WTC11 (cell line): ENCODE results near the gene KYNU. TPM values are rescaled to one million over a fixed set of nuclear protein-coding genes. Genes with fewer than 3 reads are reported as not detected.

ENCODE experiments used
- ATAC-seq: fragments of 200-7000 bp; cut with Tn5 transposase; 2 replicates; pipeline ENCODE4 v1.10.0; 2021; ENCODE audit warnings: mild to moderate bottlenecking, moderate library complexity
- CTCF ChIA-PET: fragments of 300-600 bp; sonication (Branson Sonifier 250); formaldehyde crosslinking; loops from one replicate; lab custom pipeline; 2021; ENCODE audit warnings: antibody characterized with exemption; lab: Charles Lee
- POLR2A ChIA-PET: fragments of 350-600 bp; sonication (Branson Sonifier 250); formaldehyde crosslinking; loops from one replicate; lab custom pipeline; 2021; ENCODE audit warnings: antibody characterized with exemption; lab: Charles Lee
- DNase-seq: peaks from one replicate; pipeline ENCODE4 v3.0.0; 2021; ENCODE audit warnings: low spot score
- H3K27ac Mint-ChIP-seq: 2 replicates; pipeline ENCODE4 v1.8.0; 2021; ENCODE audit warnings: mixed read lengths
- H3K27me3 Mint-ChIP-seq: 2 replicates; pipeline ENCODE4 v1.8.0; 2021; ENCODE audit warnings: low read depth, mild to moderate bottlenecking, moderate library complexity, mixed read lengths
- H3K36me3 Mint-ChIP-seq: 2 replicates; pipeline ENCODE4 v1.8.0; 2021; ENCODE audit warnings: mixed read lengths
- H3K4me1 Mint-ChIP-seq: 2 replicates; pipeline ENCODE4 v1.8.0; 2022; ENCODE audit warnings: mixed read lengths
- H3K4me3 Mint-ChIP-seq: 2 replicates; pipeline ENCODE4 v1.8.0; 2021; ENCODE audit warnings: mild to moderate bottlenecking, moderate library complexity, mixed read lengths
- H3K9me3 Mint-ChIP-seq: 2 replicates; pipeline ENCODE4 v1.8.0; 2021; ENCODE audit warnings: mixed read lengths
- CREM ChIP-seq: sonication (generic); formaldehyde crosslinking; IDR thresholded peaks from 2 replicates; pipeline ENCODE4 v1.8.1; 2022; ENCODE audit warnings: mild to moderate bottlenecking, missing genetic modification reagents, moderate library complexity
- EMX1 ChIP-seq: fragments of 250-450 bp; sonication (Bioruptor Pico); IDR thresholded peaks from 2 replicates; pipeline ENCODE4 v1.8.0; 2021; ENCODE audit warnings: mild to moderate bottlenecking
- ETV6 ChIP-seq: sonication (generic); formaldehyde crosslinking; IDR thresholded peaks from 2 replicates; pipeline ENCODE4 v1.8.1; 2022; ENCODE audit warnings: mild to moderate bottlenecking, missing genetic modification reagents
- FOXJ3 ChIP-seq: sonication (generic); formaldehyde crosslinking; IDR thresholded peaks from 2 replicates; pipeline ENCODE4 v1.9.0; 2021; ENCODE audit warnings: missing genetic modification reagents, mild to moderate bottlenecking, borderline replicate concordance
- GABPB1 ChIP-seq: sonication (generic); formaldehyde crosslinking; IDR thresholded peaks from 2 replicates; pipeline ENCODE4 v1.8.1; 2023; ENCODE audit warnings: mild to moderate bottlenecking, missing genetic modification reagents
- GRHL2 ChIP-seq: fragments of 250-450 bp; sonication (Bioruptor Pico); IDR thresholded peaks from 2 replicates; pipeline ENCODE4 v1.8.0; 2022; ENCODE audit warnings: mild to moderate bottlenecking, moderate library complexity; ENCODE audit not compliant: insufficient replicate concordance, severe bottlenecking
- GTF2I ChIP-seq: fragments of 250-450 bp; sonication (Bioruptor Pico); conservative IDR thresholded peaks from 2 replicates; pipeline ENCODE4 v1.4.0; 2021; ENCODE audit warnings: mild to moderate bottlenecking
- IRF2 ChIP-seq: sonication (generic); formaldehyde crosslinking; IDR thresholded peaks from 2 replicates; pipeline ENCODE4 v1.8.0; 2022; ENCODE audit warnings: low read depth, missing genetic modification reagents, borderline replicate concordance
- JUN ChIP-seq: sonication (generic); formaldehyde crosslinking; IDR thresholded peaks from 2 replicates; pipeline ENCODE4 v1.8.0; 2023; ENCODE audit warnings: mild to moderate bottlenecking, missing genetic modification reagents
- MXD4 ChIP-seq: fragments of 250-450 bp; sonication (Bioruptor Pico); IDR thresholded peaks from 2 replicates; pipeline ENCODE4 v1.8.0; 2021; ENCODE audit warnings: mild to moderate bottlenecking, moderate library complexity, borderline replicate concordance
- MYBL2 ChIP-seq: sonication (generic); formaldehyde crosslinking; IDR thresholded peaks from 2 replicates; pipeline ENCODE4 v1.8.1; 2023; ENCODE audit warnings: mild to moderate bottlenecking, moderate library complexity, missing genetic modification reagents
- PRRX2 ChIP-seq: fragments of 250-450 bp; sonication (Bioruptor Pico); IDR thresholded peaks from 2 replicates; pipeline ENCODE4 v1.8.0; 2021; ENCODE audit warnings: mild to moderate bottlenecking
- RORB ChIP-seq: fragments of 250-450 bp; sonication (Bioruptor Pico); IDR thresholded peaks from 2 replicates; pipeline ENCODE4 v1.9.0; 2021; ENCODE audit warnings: mild to moderate bottlenecking
- SMAD3 ChIP-seq: sonication (generic); formaldehyde crosslinking; IDR thresholded peaks from 2 replicates; pipeline ENCODE4 v1.8.0; 2022; ENCODE audit warnings: missing genetic modification reagents, mild to moderate bottlenecking, borderline replicate concordance
- SMAD4 ChIP-seq: sonication (generic); formaldehyde crosslinking; IDR thresholded peaks from 2 replicates; pipeline ENCODE4 v1.8.0; 2022; ENCODE audit warnings: mild to moderate bottlenecking, missing genetic modification reagents
- ZNF121 ChIP-seq: sonication (generic); formaldehyde crosslinking; IDR thresholded peaks from 2 replicates; pipeline ENCODE4 v1.8.0; 2023; ENCODE audit warnings: missing genetic modification reagents
- ZNF232 ChIP-seq: sonication (generic); formaldehyde crosslinking; IDR thresholded peaks from 2 replicates; pipeline ENCODE4 v1.8.0; 2022; ENCODE audit warnings: mild to moderate bottlenecking, missing genetic modification reagents
- ZNF416 ChIP-seq: fragments of 250-450 bp; sonication (Bioruptor Pico); IDR thresholded peaks from 2 replicates; pipeline ENCODE4 v1.9.0; 2021; ENCODE audit warnings: mild to moderate bottlenecking, inconsistent platforms
- total RNA-seq: library from RNA; stranded (reverse); gene quantifications from 3 replicates; pipeline ENCODE4 v1.2.3, GENCODE V29; 2021
- TF ChIP-seq, protein P1 (sequence below): fragments of 250-450 bp; sonication (Bioruptor Pico); IDR thresholded peaks from 2 replicates; pipeline ENCODE4 v1.9.0; 2021; ENCODE audit warnings: mild to moderate bottlenecking
- TF ChIP-seq, protein P2 (sequence below): fragments of 200-600 bp; IDR thresholded peaks from 2 replicates; pipeline ENCODE4 v1.8.0; 2022; ENCODE audit warnings: antibody characterized with exemption
- TF ChIP-seq, protein P3 (sequence below): sonication (generic); formaldehyde crosslinking; IDR thresholded peaks from 2 replicates; pipeline ENCODE4 v1.8.1; 2022; ENCODE audit warnings: mild to moderate bottlenecking, moderate library complexity, missing genetic modification reagents
- TF ChIP-seq, protein P4 (sequence below): sonication (generic); formaldehyde crosslinking; IDR thresholded peaks from 2 replicates; pipeline ENCODE4 v1.8.0; 2023; ENCODE audit warnings: mild to moderate bottlenecking, missing genetic modification reagents
- TF ChIP-seq, protein P5 (sequence below): sonication (generic); formaldehyde crosslinking; IDR thresholded peaks from 2 replicates; pipeline ENCODE4 v1.8.1; 2023; ENCODE audit warnings: mild to moderate bottlenecking, moderate library complexity, missing genetic modification reagents

Gene KYNU
- total RNA-seq, 1 experiment from 2014 or later, result 0.85 TPM

DNA sequence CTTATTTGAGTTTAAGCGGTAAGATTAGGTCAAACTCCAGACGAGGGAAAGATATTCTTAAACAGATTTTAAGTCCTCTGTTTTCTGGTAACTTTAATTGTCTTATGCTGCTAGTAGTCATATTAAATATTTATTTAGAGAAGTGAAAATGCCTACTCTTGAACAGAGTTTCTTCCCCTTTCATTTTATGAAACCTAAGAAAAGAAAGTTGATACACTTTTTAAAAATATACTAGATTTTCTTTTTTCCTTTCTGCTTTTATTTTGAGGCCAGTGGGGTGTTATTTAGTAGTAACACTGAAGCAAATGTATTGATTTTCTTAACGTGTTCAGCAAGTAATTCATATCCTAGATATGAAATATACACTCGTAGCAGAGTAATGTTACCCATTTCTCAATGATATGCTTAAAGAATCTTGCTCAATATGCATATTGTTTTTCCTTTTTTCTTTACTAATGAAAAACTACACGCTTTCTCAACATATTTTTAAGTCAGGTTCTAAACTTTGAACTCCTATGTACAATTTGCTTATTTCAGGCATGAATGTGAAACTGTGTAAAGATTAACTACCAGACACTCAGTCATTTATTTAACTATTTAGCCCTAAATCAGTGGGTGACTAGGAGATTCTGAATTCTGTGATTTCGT, 691 bp downstream of the KYNU start (continued):
- TF ChIP-seq, protein P1, sequence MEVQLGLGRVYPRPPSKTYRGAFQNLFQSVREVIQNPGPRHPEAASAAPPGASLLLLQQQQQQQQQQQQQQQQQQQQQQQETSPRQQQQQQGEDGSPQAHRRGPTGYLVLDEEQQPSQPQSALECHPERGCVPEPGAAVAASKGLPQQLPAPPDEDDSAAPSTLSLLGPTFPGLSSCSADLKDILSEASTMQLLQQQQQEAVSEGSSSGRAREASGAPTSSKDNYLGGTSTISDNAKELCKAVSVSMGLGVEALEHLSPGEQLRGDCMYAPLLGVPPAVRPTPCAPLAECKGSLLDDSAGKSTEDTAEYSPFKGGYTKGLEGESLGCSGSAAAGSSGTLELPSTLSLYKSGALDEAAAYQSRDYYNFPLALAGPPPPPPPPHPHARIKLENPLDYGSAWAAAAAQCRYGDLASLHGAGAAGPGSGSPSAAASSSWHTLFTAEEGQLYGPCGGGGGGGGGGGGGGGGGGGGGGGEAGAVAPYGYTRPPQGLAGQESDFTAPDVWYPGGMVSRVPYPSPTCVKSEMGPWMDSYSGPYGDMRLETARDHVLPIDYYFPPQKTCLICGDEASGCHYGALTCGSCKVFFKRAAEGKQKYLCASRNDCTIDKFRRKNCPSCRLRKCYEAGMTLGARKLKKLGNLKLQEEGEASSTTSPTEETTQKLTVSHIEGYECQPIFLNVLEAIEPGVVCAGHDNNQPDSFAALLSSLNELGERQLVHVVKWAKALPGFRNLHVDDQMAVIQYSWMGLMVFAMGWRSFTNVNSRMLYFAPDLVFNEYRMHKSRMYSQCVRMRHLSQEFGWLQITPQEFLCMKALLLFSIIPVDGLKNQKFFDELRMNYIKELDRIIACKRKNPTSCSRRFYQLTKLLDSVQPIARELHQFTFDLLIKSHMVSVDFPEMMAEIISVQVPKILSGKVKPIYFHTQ, result no peak

DNA sequence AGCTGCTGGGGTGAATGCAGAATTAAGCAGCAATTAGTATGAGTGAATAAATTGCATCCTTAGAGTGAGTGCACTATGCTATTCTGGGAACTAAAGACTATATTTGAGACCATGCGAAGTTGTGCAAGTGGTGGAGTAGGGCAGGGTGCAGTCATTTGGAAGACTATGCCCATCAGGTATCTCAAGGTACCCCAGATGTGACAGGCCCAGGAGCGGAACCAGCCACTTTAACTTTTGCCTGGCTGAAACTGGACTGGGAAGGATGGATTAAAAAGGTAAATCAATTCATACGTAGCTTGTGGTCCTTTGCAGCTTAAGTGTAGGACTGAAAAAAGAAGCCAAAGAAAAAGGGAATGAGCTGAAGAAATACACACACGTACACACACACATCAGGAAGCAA, 1.7 kb downstream of the KYNU start:
- no peak for ATAC-seq

DNA sequence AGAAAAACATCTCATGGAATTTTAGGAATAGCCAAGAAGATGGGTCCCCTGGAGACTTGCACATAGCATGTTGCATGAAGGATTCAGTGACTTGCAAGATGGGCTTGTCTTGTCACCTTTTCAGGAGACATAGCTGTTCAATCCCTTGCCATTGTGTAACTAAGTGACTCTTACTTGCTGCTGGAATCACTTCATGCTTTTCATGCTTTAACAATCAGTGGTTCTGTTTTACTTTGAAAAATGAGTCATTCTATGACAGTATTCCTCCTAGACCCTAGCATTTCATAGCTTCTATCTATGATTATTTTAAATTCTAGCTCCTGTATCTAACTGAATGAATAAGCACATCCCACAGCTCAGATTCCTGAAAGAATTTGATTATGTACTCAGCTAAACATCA, 2.8 kb downstream of the KYNU start:
- ATAC-seq, result no peak
- no peak overlapping the region for H3K4me3 Mint-ChIP-seq
- H3K36me3 Mint-ChIP-seq, result peaks cover 3% of the 10 kb centered on the region
- peaks cover 7% of the 10 kb centered on the region; the same call in 1 of the 2 replicates for H3K4me1 Mint-ChIP-seq
- no peak for TF ChIP-seq ZNF232 (CRISPR knock-in tag)
- no peak for TF ChIP-seq GABPB1 (CRISPR knock-in tag)
- TF ChIP-seq PRRX2, result no peak
- TF ChIP-seq SMAD3 (CRISPR knock-in tag), result no peak
- no peak for TF ChIP-seq CREM (CRISPR knock-in tag)
- no peak for TF ChIP-seq GTF2I (CRISPR knock-in tag)
- TF ChIP-seq, protein P2, sequence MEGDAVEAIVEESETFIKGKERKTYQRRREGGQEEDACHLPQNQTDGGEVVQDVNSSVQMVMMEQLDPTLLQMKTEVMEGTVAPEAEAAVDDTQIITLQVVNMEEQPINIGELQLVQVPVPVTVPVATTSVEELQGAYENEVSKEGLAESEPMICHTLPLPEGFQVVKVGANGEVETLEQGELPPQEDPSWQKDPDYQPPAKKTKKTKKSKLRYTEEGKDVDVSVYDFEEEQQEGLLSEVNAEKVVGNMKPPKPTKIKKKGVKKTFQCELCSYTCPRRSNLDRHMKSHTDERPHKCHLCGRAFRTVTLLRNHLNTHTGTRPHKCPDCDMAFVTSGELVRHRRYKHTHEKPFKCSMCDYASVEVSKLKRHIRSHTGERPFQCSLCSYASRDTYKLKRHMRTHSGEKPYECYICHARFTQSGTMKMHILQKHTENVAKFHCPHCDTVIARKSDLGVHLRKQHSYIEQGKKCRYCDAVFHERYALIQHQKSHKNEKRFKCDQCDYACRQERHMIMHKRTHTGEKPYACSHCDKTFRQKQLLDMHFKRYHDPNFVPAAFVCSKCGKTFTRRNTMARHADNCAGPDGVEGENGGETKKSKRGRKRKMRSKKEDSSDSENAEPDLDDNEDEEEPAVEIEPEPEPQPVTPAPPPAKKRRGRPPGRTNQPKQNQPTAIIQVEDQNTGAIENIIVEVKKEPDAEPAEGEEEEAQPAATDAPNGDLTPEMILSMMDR, result no peak
- TF ChIP-seq ZNF416, result no peak
- no peak for TF ChIP-seq FOXJ3 (CRISPR knock-in tag)
- no peak for TF ChIP-seq SMAD4 (CRISPR knock-in tag)
- ChIA-PET CTCF (interaction anchor here (0.8 kb wide), 1 partner anchor 91 kb away, joined by 3 read pairs; no protein-coding TSS in a partner anchor), POLR2A (no interaction called here)
- peaks cover 4% of the 10 kb centered on the region for H3K9me3 Mint-ChIP-seq
- no peak for DNase-seq
- no peak overlapping the region for H3K27ac Mint-ChIP-seq
- H3K27me3 Mint-ChIP-seq, result no peaks in the 10 kb centered on the region

More for the DNA sequence above, 1.7 kb downstream of the KYNU start:
- no peak for TF ChIP-seq GRHL2 (CRISPR knock-in tag)
- TF ChIP-seq IRF2 (CRISPR knock-in tag), result no peak
- TF ChIP-seq, protein P3, sequence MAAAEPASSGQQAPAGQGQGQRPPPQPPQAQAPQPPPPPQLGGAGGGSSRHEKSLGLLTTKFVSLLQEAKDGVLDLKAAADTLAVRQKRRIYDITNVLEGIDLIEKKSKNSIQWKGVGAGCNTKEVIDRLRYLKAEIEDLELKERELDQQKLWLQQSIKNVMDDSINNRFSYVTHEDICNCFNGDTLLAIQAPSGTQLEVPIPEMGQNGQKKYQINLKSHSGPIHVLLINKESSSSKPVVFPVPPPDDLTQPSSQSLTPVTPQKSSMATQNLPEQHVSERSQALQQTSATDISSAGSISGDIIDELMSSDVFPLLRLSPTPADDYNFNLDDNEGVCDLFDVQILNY (CRISPR knock-in tag), result no peak
- no peak for TF ChIP-seq MYBL2 (CRISPR knock-in tag)
- no peak for TF ChIP-seq ZNF121 (CRISPR knock-in tag)
- TF ChIP-seq EMX1 (CRISPR knock-in tag), result no peak
- TF ChIP-seq ETV6 (CRISPR knock-in tag), result no peak
- TF ChIP-seq, protein P4, sequence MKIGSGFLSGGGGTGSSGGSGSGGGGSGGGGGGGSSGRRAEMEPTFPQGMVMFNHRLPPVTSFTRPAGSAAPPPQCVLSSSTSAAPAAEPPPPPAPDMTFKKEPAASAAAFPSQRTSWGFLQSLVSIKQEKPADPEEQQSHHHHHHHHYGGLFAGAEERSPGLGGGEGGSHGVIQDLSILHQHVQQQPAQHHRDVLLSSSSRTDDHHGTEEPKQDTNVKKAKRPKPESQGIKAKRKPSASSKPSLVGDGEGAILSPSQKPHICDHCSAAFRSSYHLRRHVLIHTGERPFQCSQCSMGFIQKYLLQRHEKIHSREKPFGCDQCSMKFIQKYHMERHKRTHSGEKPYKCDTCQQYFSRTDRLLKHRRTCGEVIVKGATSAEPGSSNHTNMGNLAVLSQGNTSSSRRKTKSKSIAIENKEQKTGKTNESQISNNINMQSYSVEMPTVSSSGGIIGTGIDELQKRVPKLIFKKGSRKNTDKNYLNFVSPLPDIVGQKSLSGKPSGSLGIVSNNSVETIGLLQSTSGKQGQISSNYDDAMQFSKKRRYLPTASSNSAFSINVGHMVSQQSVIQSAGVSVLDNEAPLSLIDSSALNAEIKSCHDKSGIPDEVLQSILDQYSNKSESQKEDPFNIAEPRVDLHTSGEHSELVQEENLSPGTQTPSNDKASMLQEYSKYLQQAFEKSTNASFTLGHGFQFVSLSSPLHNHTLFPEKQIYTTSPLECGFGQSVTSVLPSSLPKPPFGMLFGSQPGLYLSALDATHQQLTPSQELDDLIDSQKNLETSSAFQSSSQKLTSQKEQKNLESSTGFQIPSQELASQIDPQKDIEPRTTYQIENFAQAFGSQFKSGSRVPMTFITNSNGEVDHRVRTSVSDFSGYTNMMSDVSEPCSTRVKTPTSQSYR (CRISPR knock-in tag), result no peak
- TF ChIP-seq JUN, result no peak
- no peak for TF ChIP-seq MXD4
- TF ChIP-seq, protein P5, sequence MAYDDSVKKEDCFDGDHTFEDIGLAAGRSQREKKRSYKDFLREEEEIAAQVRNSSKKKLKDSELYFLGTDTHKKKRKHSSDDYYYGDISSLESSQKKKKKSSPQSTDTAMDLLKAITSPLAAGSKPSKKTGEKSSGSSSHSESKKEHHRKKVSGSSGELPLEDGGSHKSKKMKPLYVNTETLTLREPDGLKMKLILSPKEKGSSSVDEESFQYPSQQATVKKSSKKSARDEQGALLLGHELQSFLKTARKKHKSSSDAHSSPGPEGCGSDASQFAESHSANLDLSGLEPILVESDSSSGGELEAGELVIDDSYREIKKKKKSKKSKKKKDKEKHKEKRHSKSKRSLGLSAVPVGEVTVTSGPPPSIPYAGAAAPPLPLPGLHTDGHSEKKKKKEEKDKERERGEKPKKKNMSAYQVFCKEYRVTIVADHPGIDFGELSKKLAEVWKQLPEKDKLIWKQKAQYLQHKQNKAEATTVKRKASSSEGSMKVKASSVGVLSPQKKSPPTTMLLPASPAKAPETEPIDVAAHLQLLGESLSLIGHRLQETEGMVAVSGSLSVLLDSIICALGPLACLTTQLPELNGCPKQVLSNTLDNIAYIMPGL (CRISPR knock-in tag), result no peak
- TF ChIP-seq RORB (CRISPR knock-in tag), result no peak
- no peak overlapping the region for H3K27ac Mint-ChIP-seq
- DNase-seq, result no peak
- ChIA-PET POLR2A (no interaction called here), CTCF (no interaction called here)
- H3K36me3 Mint-ChIP-seq, result peaks cover 3% of the 10 kb centered on the region
- no peak overlapping the region for H3K4me3 Mint-ChIP-seq
- H3K4me1 Mint-ChIP-seq, result peaks cover 9% of the 10 kb centered on the region
- peaks cover 4% of the 10 kb centered on the region for H3K9me3 Mint-ChIP-seq
- H3K27me3 Mint-ChIP-seq, result no peaks in the 10 kb centered on the region
